Ascending aorta (tissue), 2 donors: ENCODE measurements around the gene MCF2L. TPM values are rescaled to one million over a fixed set of nuclear protein-coding genes. Genes with fewer than 3 reads are reported as not detected.

Experiments used
- DNase-seq, 2 donors: peaks; one replicate each; pipeline ENCODE4 v3.0.0-alpha.2; 2019; ENCODE audit warnings: low spot score in 2 of 2
- H3K27ac ChIP-seq, 2 donors: fragments of 200-600 bp; sonication (generic); one replicate each; pipeline ENCODE4 v1.5.1; 2016 to 2017; ENCODE audit warnings: mild to moderate bottlenecking in 1 of 2
- H3K27me3 ChIP-seq: fragments of 200-600 bp; sonication (generic); one replicate; pipeline ENCODE4 v1.5.1; 2017
- H3K36me3 ChIP-seq, 2 donors: fragments of 200-600 bp; sonication (generic); one replicate each; pipeline ENCODE4 v1.5.1; 2016
- H3K4me1 ChIP-seq, 2 donors: fragments of 200-600 bp; sonication (generic); one replicate each; pipeline ENCODE4 v1.5.1; 2016 to 2017; ENCODE audit warnings: mild to moderate bottlenecking in 1 of 2
- H3K4me3 ChIP-seq, 2 donors: fragments of 200-600 bp; sonication (generic); one replicate each; pipeline ENCODE4 v1.5.1; 2016 to 2017; ENCODE audit warnings: mild to moderate bottlenecking in 1 of 2
- H3K9me3 ChIP-seq, 2 donors: fragments of 200-600 bp; sonication (generic); one replicate each; pipeline ENCODE4 v1.5.1; 2016
- intact Hi-C: fragments of 100-400 bp; cut with DNase I; formaldehyde crosslinking; loops from one replicate; pipeline ENCODE4 v1.15.1; 2023
- total RNA-seq: library from RNA; depleted of rRNA; stranded (reverse); fragments of >200 nt; gene quantifications from one replicate; pipeline ENCODE4 v1.1.0, GENCODE V29; 2016
- TF ChIP-seq, protein P1 (sequence below), 3 experiments: fragments of 200-600 bp in 2 of 3; fragments of 450-650 bp in 1 of 3; sonication (generic) in 2 of 3; IDR thresholded peaks; one replicate each; pipeline ENCODE4 v1.5.1; 2016 to 2019; ENCODE audit warnings: antibody characterized with exemption in 3 of 3, mild to moderate bottlenecking in 1 of 3, moderate library complexity in 1 of 3

Gene MCF2L
- total RNA-seq, 1 donor from 2014 or later, result 112 TPM

DNA sequence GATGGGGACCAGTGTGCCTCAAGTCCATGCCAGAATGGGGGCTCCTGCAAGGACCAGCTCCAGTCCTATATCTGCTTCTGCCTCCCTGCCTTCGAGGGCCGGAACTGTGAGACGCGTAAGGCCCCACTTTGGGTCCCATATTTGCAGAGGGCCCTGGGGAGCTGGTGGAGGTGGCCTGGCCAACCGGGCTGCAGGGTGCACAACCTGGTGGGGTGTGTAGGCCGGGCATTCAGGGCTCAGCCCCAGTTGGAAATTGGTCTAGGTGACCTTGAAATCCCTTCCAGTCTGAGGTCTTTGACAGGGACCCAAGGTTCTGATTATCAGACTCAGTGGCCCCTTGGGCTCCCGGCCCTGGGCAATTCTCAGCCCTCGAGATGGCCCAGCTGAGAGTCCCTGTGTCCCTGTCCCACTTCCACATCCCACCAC is 144.8 kb downstream of the MCF2L start:
- DNase-seq, result peak in 1 of 2 donors; percentile 31
- intact Hi-C loops, result no loop called here
- Histone ChIP-seq H3K4me1 (peaks cover 3 to 6% of the 10 kb centered on the region in 2 donors), H3K4me3 (no peak overlapping the region), H3K36me3 (no peaks in the 10 kb centered on the region), H3K27me3 (peaks cover 11% of the 10 kb centered on the region), H3K27ac (no peak overlapping the region), H3K9me3 (no peaks in the 10 kb centered on the region)
- TF ChIP-seq, protein P1, sequence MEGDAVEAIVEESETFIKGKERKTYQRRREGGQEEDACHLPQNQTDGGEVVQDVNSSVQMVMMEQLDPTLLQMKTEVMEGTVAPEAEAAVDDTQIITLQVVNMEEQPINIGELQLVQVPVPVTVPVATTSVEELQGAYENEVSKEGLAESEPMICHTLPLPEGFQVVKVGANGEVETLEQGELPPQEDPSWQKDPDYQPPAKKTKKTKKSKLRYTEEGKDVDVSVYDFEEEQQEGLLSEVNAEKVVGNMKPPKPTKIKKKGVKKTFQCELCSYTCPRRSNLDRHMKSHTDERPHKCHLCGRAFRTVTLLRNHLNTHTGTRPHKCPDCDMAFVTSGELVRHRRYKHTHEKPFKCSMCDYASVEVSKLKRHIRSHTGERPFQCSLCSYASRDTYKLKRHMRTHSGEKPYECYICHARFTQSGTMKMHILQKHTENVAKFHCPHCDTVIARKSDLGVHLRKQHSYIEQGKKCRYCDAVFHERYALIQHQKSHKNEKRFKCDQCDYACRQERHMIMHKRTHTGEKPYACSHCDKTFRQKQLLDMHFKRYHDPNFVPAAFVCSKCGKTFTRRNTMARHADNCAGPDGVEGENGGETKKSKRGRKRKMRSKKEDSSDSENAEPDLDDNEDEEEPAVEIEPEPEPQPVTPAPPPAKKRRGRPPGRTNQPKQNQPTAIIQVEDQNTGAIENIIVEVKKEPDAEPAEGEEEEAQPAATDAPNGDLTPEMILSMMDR (IDR thresholded peaks at IDR 0.05), result no peak

DNA sequence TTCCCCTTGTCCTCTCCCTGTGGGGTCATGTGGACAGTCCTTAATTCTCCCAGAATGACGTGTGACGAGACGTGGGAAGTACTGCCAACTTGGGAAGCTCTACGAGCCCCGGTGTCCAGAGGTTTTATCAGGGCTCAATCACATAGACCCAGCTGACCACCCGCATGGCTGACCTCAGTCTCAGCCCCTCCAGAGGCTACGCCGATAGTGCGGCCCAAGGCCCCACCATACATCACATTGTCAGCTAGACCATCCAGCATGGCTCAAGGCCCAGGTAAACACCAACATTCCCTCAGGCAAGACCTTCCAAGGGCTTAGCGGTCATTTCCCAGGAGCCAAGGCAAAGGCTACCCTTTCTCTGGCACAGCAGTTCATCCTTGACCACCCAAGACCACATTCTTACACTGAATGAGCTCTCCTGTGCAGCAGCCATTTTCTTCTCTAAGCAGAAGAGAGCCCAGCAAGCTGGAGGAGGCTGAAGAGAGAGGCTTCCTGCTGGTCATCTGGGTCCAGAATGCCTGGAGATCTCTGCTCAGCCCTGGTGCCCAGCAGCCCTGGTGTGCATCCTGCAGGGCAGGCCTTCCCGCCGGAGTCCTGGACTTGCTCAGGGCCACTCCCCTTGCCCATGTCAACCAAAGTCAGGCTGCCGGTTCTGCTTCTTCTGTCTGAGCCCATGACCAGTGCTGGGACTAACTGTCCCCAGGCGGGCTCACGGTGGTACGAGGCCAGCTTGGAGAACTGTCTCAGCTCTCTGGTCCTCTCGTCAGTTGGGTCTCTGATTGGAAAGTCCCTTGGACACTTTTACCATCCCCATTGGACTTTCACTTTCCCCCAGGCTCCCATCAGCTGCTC is 145.7 kb downstream of the MCF2L start:
- Histone ChIP-seq H3K4me1 (peaks cover 3 to 4% of the 10 kb centered on the region in 2 donors), H3K27ac (no peak overlapping the region), H3K9me3 (no peaks in the 10 kb centered on the region), H3K27me3 (peaks cover 8% of the 10 kb centered on the region), H3K36me3 (no peaks in the 10 kb centered on the region), H3K4me3 (no peak overlapping the region)
- DNase-seq, result peak in 1 of 2 donors; percentile 58
- TF ChIP-seq, protein P1 (IDR thresholded peaks at IDR 0.05), result no peak
- intact Hi-C loops, result no loop called here

DNA sequence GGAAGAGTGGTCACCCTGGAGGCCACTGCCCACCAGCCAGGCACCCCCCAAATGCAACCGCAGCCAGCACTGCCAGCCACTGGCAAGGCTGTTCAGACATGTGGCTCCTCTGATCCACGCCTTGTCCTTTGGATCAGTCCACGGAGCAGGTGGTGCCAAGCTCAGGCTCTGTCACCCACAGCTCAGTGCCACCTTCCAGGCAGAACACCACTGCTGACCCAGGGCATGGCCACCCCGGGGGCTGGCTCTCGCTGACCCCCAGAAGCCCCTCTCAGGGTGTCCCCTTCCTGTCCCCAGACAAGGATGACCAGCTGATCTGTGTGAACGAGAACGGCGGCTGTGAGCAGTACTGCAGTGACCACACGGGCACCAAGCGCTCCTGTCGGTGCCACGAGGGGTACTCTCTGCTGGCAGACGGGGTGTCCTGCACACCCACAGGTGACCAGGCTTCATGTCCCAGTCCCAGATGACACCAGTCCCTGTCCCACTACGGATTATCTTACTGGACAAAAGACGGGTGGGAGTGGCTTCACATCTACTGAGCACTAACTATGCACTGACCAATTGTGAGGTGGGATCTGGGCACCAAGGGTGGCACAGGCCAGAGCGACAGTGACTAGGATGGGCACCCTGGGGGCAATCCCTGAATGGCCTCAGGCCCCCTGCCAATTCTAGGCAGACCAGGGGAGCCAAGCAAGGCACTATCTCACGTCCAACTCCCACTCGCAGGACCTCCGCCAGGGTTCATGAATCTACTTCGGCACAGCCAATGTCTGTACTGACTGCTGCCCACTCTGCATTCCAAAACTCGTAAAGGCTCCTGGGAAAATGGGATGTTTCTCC is 146.6 kb downstream of the MCF2L start:
- Histone ChIP-seq H3K27ac (no peak overlapping the region), H3K9me3 (no peaks in the 10 kb centered on the region), H3K4me3 (no peak overlapping the region), H3K4me1 (peaks cover 0 to under 1% of the 10 kb centered on the region in 2 donors), H3K27me3 (peaks cover 6% of the 10 kb centered on the region), H3K36me3 (no peaks in the 10 kb centered on the region)
- TF ChIP-seq, protein P1 (IDR thresholded peaks at IDR 0.05), result no peak
- intact Hi-C loops, result no loop called here
- DNase-seq, result peak in 1 of 2 donors; percentile 55

DNA sequence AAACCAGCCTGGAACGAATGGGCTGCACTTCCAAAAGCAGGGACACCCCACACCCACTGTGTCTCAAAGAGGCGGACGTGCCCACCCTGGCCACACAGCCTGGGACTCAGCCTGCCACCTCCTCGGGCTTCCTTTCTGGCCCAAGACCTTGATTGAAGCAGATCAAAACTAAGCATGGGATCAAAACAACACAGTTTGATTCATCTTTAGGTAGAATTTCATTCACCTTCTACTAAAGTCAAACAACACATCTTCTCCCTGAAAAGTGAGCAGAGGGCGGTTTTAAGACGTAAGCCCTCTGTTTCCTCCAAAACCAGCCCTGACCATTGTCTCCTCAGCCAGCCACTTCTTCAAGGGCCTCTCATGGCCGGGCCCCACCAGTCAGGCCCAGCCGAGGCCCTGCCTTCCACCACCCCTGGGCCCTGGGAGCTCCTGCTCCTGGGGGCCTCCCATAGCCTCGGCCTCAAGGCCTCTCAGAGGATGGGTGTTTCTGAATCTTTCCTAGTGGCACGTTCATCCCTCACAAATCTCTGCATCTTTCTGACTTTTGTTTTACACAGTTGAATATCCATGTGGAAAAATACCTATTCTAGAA is 147.3 kb downstream of the MCF2L start:
- DNase-seq, result peak in 1 of 2 donors; percentile 53
- Histone ChIP-seq H3K27ac (no peak overlapping the region), H3K9me3 (no peaks in the 10 kb centered on the region), H3K4me1 (no peaks in the 10 kb centered on the region), H3K36me3 (no peaks in the 10 kb centered on the region), H3K4me3 (no peak overlapping the region), H3K27me3 (no peaks in the 10 kb centered on the region)
- TF ChIP-seq, protein P1 (IDR thresholded peaks at IDR 0.05), result no peak
- intact Hi-C loops, result no loop called here

DNA sequence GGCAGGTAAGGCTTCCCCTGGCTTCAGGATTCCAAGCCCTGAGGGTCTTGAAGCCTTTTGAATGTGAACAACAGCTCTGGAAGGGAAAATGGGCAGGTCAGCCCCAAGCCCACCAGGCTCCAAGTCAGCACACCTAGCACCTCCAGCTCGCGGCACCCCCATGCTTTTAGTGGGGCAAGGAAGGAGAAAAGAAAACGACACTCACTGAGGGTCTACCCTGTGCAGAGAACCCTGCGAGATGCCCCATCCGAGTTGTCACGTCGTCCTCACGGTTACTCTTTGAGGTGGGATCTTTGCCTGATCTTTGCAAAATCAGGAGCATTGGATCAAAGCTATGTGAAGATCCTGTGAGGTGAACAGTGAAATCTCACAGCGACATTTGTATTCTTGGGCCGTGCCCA is 147.9 kb downstream of the MCF2L start:
- Histone ChIP-seq H3K27me3 (no peaks in the 10 kb centered on the region), H3K4me3 (no peak overlapping the region), H3K9me3 (no peaks in the 10 kb centered on the region), H3K4me1 (no peaks in the 10 kb centered on the region), H3K36me3 (no peaks in the 10 kb centered on the region), H3K27ac (no peak overlapping the region)
- TF ChIP-seq, protein P1 (IDR thresholded peaks at IDR 0.05), result no peak
- intact Hi-C loops, result no loop called here
- peak in 1 of 2 donors; percentile 56 for DNase-seq
